CD14-positive monocyte (primary cell): ENCODE results near the gene CCS. TPM values are rescaled to one million over a fixed set of nuclear protein-coding genes. Genes with fewer than 3 reads are reported as not detected.

ENCODE experiments used
- DNase-seq, 3 donors: peaks; one replicate each; pipeline ENCODE4 v3.0.0-alpha.2; 2011 to 2022
- H2AFZ ChIP-seq: 2 replicates; pipeline ENCODE4 v1.6.0; 2012; ENCODE audit warnings: mild to moderate bottlenecking, low read depth, low read length, inconsistent platforms; ENCODE audit not compliant: insufficient read depth, poor library complexity, severe bottlenecking
- H3K27ac ChIP-seq, 2 donors: 1 replicate in 1 of 2; 2 replicates in 1 of 2; pipeline ENCODE4 v1.5.1; 2012 to 2013; ENCODE audit warnings: low read length in 2 of 2, control low read depth in 1 of 2, inconsistent platforms in 1 of 2, low read depth in 1 of 2, mild to moderate bottlenecking in 1 of 2
- H3K27me3 ChIP-seq, 2 donors: one replicate each; pipeline versions ENCODE4 v1.6.0 to v1.6.1; 2011 to 2013; ENCODE audit warnings: low read length in 2 of 2; ENCODE audit not compliant: control insufficient read depth in 2 of 2, insufficient read depth in 2 of 2
- H3K36me3 ChIP-seq, 2 donors: replicated peaks in 1 of 2; 1 replicate in 1 of 2; 2 replicates in 1 of 2; pipeline versions ENCODE4 v1.5.1 to v1.6.1; 2012 to 2013; ENCODE audit warnings: low read length in 2 of 2, control low read depth in 1 of 2, inconsistent platforms in 1 of 2, mild to moderate bottlenecking in 1 of 2; ENCODE audit not compliant: insufficient read depth in 2 of 2, control insufficient read depth in 1 of 2
- H3K4me1 ChIP-seq, 2 donors: 1 replicate in 1 of 2; 2 replicates in 1 of 2; pipeline versions ENCODE4 v1.5.1 to v1.6.1; 2012 to 2013; ENCODE audit warnings: low read length in 2 of 2, control low read depth in 1 of 2, inconsistent platforms in 1 of 2, mild to moderate bottlenecking in 1 of 2, moderate library complexity in 1 of 2; ENCODE audit not compliant: insufficient read depth in 2 of 2, control insufficient read depth in 1 of 2
- H3K4me2 ChIP-seq: replicated peaks from 2 replicates; pipeline ENCODE3; 2012; ENCODE audit warnings: low read length, moderate library complexity, mild to moderate bottlenecking; ENCODE audit not compliant: poor library complexity, severe bottlenecking; ENCODE audit errors: extremely low read depth
- H3K4me3 ChIP-seq, 3 experiments: fragments of 200-600 bp in 1 of 3; sonication (generic) in 1 of 3; replicated peaks in 1 of 3; 1 replicate in 2 of 3; 2 replicates in 1 of 3; pipeline ENCODE4 v1.5.1; 2011 to 2013; ENCODE audit warnings: low read length in 3 of 3, mild to moderate bottlenecking in 3 of 3, control low read depth in 2 of 3, low read depth in 2 of 3, inconsistent platforms in 1 of 3, moderate library complexity in 1 of 3
- H3K79me2 ChIP-seq: 2 replicates; pipeline ENCODE4 v1.6.0; 2012; ENCODE audit warnings: mild to moderate bottlenecking, control low read depth, inconsistent platforms, low read length, moderate library complexity; ENCODE audit not compliant: insufficient read depth
- H3K9ac ChIP-seq: 2 replicates; pipeline ENCODE4 v1.6.0; 2017; ENCODE audit warnings: low read length, mild to moderate bottlenecking; ENCODE audit not compliant: insufficient read depth, poor library complexity, severe bottlenecking
- H3K9me3 ChIP-seq, 2 donors: replicated peaks in 1 of 2; 1 replicate in 1 of 2; 2 replicates in 1 of 2; pipeline versions ENCODE4 v1.5.1 to v1.6.1; 2012 to 2013; ENCODE audit warnings: low read length in 2 of 2, control low read depth in 1 of 2; ENCODE audit not compliant: control insufficient read depth in 1 of 2, insufficient read depth in 1 of 2
- H4K20me1 ChIP-seq: 2 replicates; pipeline ENCODE4 v1.6.0; 2012; ENCODE audit warnings: mild to moderate bottlenecking, low read length, control low read depth, moderate library complexity; ENCODE audit not compliant: insufficient read depth
- H3K27ac Mint-ChIP-seq, 7 donors: one replicate each; pipeline ENCODE4 v1.8.0; 2020; ENCODE audit warnings: mild to moderate bottlenecking in 7 of 7, mixed read lengths in 7 of 7, moderate library complexity in 6 of 7, inconsistent platforms in 2 of 7
- H3K27me3 Mint-ChIP-seq, 3 donors: one replicate each; pipeline ENCODE4 v1.8.0; 2021 to 2022; ENCODE audit warnings: low read depth in 3 of 3, mild to moderate bottlenecking in 3 of 3, mixed read lengths in 3 of 3, moderate library complexity in 3 of 3, inconsistent platforms in 1 of 3
- H3K36me3 Mint-ChIP-seq, 2 donors: one replicate each; pipeline ENCODE4 v1.8.0; 2020; ENCODE audit warnings: mixed read lengths in 2 of 2, inconsistent platforms in 1 of 2, mild to moderate bottlenecking in 1 of 2
- H3K4me1 Mint-ChIP-seq: one replicate; pipeline ENCODE4 v1.8.0; 2020; ENCODE audit warnings: mild to moderate bottlenecking, mixed read lengths
- H3K4me3 Mint-ChIP-seq, 2 donors: one replicate each; pipeline ENCODE4 v1.8.0; 2020; ENCODE audit warnings: mild to moderate bottlenecking in 2 of 2, mixed read lengths in 2 of 2, moderate library complexity in 1 of 2
- H3K9me3 Mint-ChIP-seq, 7 donors: one replicate each; pipeline ENCODE4 v1.8.0; 2020 to 2022; ENCODE audit warnings: mixed read lengths in 7 of 7, mild to moderate bottlenecking in 6 of 7, moderate library complexity in 6 of 7, inconsistent platforms in 2 of 7
- WGBS: methylation state at CpG from one replicate; pipeline ENCODE4 v1.1.5; 2013; ENCODE audit warnings: missing lambda C conversion rate; ENCODE audit not compliant: insufficient coverage; 5-methylcytosine and 5-hydroxymethylcytosine counted together
- intact Hi-C, 2 donors: fragments of 100-400 bp; cut with micrococcal nuclease; formaldehyde crosslinking; loops; one replicate each; pipeline versions ENCODE4 v1.15.0 to v1.15.1; 2023
- polyA minus RNA-seq: library from RNA; depleted of rRNA, polyadenylated mRNA; stranded (reverse); fragments of >200 nt; gene quantifications from 2 replicates; pipeline ENCODE4 v1.2.3, GENCODE V29; 2012
- polyA plus RNA-seq, 3 donors: library from polyadenylated mRNA; depleted of rRNA in 1 of 3; unstranded in 2 of 3; stranded (reverse) in 1 of 3; fragments of 300-500 nt in 2 of 3; fragments of >200 nt in 1 of 3; fragmentation: Illumina TruSeq in 2 of 3; gene quantifications; 1 replicate in 2 of 3; 2 replicates in 1 of 3; pipeline ENCODE4 v1.2.3, GENCODE V29; 2012 to 2021
- total RNA-seq, 12 experiments: library from RNA in 1 of 12; stranded (reverse) in 1 of 12; fragments of 120-200 nt in 1 of 12; gene quantifications; one replicate each; pipeline ENCODE4 v1.2.4 and lab custom pipeline; 2013 to 2026; ENCODE audit warnings: mixed read lengths in 6 of 12, inconsistent platforms in 1 of 12
- TF ChIP-seq, protein P1 (sequence below): fragments of 200-600 bp; IDR thresholded peaks from one replicate; pipeline ENCODE4 v1.8.0; 2022; ENCODE audit warnings: antibody characterized with exemption, mild to moderate bottlenecking

The CCS gene, protein sequence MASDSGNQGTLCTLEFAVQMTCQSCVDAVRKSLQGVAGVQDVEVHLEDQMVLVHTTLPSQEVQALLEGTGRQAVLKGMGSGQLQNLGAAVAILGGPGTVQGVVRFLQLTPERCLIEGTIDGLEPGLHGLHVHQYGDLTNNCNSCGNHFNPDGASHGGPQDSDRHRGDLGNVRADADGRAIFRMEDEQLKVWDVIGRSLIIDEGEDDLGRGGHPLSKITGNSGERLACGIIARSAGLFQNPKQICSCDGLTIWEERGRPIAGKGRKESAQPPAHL
- 40.6 TPM for total RNA-seq (2013)
- polyA plus RNA-seq = 10 to 100 TPM; 26.9 to 67.9 (median 37.0) TPM
- 16.3 and 20.3 TPM in 2 replicates for polyA minus RNA-seq
- 3.4 to 14.7 (median 9.6) reads per million in 11 experiments for total RNA-seq (lab: John Stamatoyannopoulos, UW)

DNA sequence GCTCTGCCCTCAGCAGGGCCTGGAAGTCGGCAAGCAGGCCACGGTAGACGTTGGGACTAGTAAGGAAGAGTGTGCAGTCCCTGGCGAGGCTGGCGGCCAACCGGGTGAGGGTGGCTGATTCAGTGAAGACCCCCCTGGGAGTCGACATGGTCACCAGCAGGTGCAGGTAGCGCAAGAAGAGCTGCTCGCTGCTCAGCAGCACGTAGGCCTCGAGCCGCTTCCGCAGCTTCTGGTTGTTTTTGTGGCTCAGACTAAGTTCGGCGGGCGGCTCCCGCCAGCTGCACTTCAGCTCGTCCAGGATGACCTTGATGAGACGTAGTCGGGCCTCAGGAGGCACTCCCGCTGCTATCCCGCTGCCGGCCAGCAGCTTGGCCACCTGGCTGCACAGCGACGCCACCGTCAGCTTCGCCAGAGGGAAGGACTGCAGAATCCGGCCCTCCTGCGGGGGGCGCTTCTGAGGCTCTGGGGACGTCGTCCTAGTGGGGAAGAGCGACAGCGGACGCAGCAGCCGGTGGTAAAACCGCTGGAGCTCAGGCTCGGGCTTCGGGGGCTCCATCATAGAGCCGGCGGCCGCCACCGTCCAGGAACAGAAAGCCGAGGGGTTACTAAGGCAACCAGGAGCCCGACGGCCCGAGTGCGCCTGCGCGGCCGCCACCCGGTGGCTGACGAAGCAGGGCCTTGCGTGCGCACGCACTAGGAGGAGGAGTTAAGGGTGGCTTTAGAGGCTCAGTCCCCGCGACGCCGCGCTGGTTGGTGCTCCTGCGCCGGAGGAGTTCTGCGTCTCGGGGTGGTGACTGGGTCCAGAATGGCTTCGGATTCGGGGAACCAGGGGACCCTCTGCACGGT lies at the start of gene CCS, which contains the start of gene CCDC87:
Gene CCS (plus strand): TSS at position 729 of the 846 bp plus-strand sequence. CDS start 77 bp downstream, at position 806.
Gene CCDC87 (minus strand): TSS at position 607 of the 846 bp plus-strand sequence. CDS start 48 bp downstream, at position 559.
- peak within 1 kb of the TSS; percentile 64 to 84 (median 81) for H3K4me3 ChIP-seq
- TF ChIP-seq, protein P1, sequence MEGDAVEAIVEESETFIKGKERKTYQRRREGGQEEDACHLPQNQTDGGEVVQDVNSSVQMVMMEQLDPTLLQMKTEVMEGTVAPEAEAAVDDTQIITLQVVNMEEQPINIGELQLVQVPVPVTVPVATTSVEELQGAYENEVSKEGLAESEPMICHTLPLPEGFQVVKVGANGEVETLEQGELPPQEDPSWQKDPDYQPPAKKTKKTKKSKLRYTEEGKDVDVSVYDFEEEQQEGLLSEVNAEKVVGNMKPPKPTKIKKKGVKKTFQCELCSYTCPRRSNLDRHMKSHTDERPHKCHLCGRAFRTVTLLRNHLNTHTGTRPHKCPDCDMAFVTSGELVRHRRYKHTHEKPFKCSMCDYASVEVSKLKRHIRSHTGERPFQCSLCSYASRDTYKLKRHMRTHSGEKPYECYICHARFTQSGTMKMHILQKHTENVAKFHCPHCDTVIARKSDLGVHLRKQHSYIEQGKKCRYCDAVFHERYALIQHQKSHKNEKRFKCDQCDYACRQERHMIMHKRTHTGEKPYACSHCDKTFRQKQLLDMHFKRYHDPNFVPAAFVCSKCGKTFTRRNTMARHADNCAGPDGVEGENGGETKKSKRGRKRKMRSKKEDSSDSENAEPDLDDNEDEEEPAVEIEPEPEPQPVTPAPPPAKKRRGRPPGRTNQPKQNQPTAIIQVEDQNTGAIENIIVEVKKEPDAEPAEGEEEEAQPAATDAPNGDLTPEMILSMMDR = peak; percentile 84
- peak within 1 kb of the TSS; percentile 88 for H3K4me2 ChIP-seq
- intact Hi-C loops = loop anchor here (2.0 to 5.0 kb wide), 2 partner anchors 24 to 85 kb away; partner anchors contain the start of genes RBM14 (in 2 of the 2) and RBM4B (in 1 of the 2)
- peak within 1 kb of the TSS; percentile 76 for H3K9ac ChIP-seq
- no peaks in the 10 kb centered on the region for H3K36me3 ChIP-seq
- H4K20me1 ChIP-seq = no peaks in the 10 kb centered on the region
- Mint-ChIP-seq H3K4me3 (peak within 1 kb of the TSS; percentile 97 to 100), H3K4me1 (peaks cover 26% of the 10 kb centered on the region), H3K9me3 (no peaks in the 10 kb centered on the region), H3K36me3 (peaks cover 4 to 13% of the 10 kb centered on the region in 2 donors), H3K27me3 (peaks cover 0 to 1% (median 0%) of the 10 kb centered on the region in 3 donors), H3K27ac (peak within 1 kb of the TSS; percentile 95 to 99 (median 98))
- peak within 1 kb of the TSS; percentile 96 for H2AFZ ChIP-seq
- WGBS = 19% methylated on average over 68 of the region's 68 CpGs
- H3K79me2 ChIP-seq = peaks cover 13% of the 10 kb centered on the region
- H3K27ac ChIP-seq = peak within 1 kb of the TSS; percentile 63 to 84
- DNase-seq = peak; percentile 96 to 98 (median 96)
- peaks cover 14 to 35% of the 10 kb centered on the region in 2 donors for H3K4me1 ChIP-seq
- no peaks in the 10 kb centered on the region for H3K9me3 ChIP-seq
- H3K27me3 ChIP-seq = no peaks in the 10 kb centered on the region
